ENCODE results near the gene LCNL1.

The LCNL1 gene

GRCh38 chr9:137013571-137013940 is 30.8 kb downstream of the LCNL1 start:
- no peak for DNase-seq

- no peak for DNase-seq
Measured at GRCh38 chr9:137014166-137014565, 31.4 kb downstream of the LCNL1 start.

- no peak for DNase-seq
Measured at GRCh38 chr9:137014776-137015539, 32.2 kb downstream of the LCNL1 start.

GRCh38 chr9:137015540-137015930 is 32.7 kb downstream of the LCNL1 start:
- no peak for DNase-seq

- no peak for DNase-seq
Measured at GRCh38 chr9:137015976-137016375, 33.2 kb downstream of the LCNL1 start.

GRCh38 chr9:137016436-137016835 is 33.6 kb downstream of the LCNL1 start:
- DNase-seq: no peak

GRCh38 chr9:137017071-137017470 is 34.3 kb downstream of the LCNL1 start:
- no peak for DNase-seq

- DNase-seq: no peak
Measured at GRCh38 chr9:137017791-137018497, 35.2 kb downstream of the LCNL1 start.

GRCh38 chr9:137018761-137019559 is 36.2 kb downstream of the LCNL1 start:
- no peak for DNase-seq

- no peak for DNase-seq
Measured at GRCh38 chr9:137019891-137020683, 37.3 kb downstream of the LCNL1 start.

GRCh38 chr9:137020771-137021567 is 38.2 kb downstream of the LCNL1 start:
- DNase-seq: no peak

GRCh38 chr9:137021568-137021978 is 38.8 kb downstream of the LCNL1 start:
- DNase-seq: no peak

- DNase-seq: peak; percentile 70 to 89
Measured at GRCh38 chr9:137021979-137022661, 39.3 kb downstream of the LCNL1 start.

GRCh38 chr9:137022662-137023008 is 39.8 kb downstream of the LCNL1 start:
- no peak for DNase-seq

GRCh38 chr9:137023157-137023556 is 40.4 kb downstream of the LCNL1 start:
- no peak for DNase-seq

- DNase-seq: no peak
Measured at GRCh38 chr9:137023583-137023991, 40.8 kb downstream of the LCNL1 start.

- no peak for DNase-seq
Measured at GRCh38 chr9:137025517-137025966, 42.7 kb downstream of the LCNL1 start.

GRCh38 chr9:137026384-137026783 is 43.6 kb downstream of the LCNL1 start:
- DNase-seq: no peak

- no peak for DNase-seq
Measured at GRCh38 chr9:137026828-137027227, 44.0 kb downstream of the LCNL1 start.

- DNase-seq: no peak
Measured at GRCh38 chr9:137027369-137028262, 44.8 kb downstream of the LCNL1 start, which contains the start of gene ABCA2. Gene ABCA2, minus strand, starts transcription at chr9:137028237. Its CDS starts 97 bp downstream, at chr9:137028140.
